Ovary (tissue), 9 donors: ENCODE measurements around the gene AKAP3. TPM values are rescaled to one million over a fixed set of nuclear protein-coding genes. Genes with fewer than 3 reads are reported as not detected.

Experiments
- DNase-seq, 5 donors: peaks; one replicate each; pipeline ENCODE4 v3.0.0-alpha.2; 2019 to 2020
- H3K27ac ChIP-seq, 2 donors: fragments of 200-600 bp; one replicate each; pipeline versions ENCODE4 v1.5.1 to v1.8.0; 2019 to 2022
- H3K27me3 ChIP-seq: fragments of 200-600 bp; one replicate; pipeline ENCODE4 v1.8.0; 2022
- H3K36me3 ChIP-seq: fragments of 200-600 bp; sonication (generic); one replicate; pipeline ENCODE4 v1.5.1; 2019
- H3K4me1 ChIP-seq: one replicate; pipeline ENCODE4 v1.8.1; 2013; ENCODE audit warnings: mild to moderate bottlenecking, moderate library complexity; ENCODE audit not compliant: insufficient read depth
- H3K4me3 ChIP-seq: fragments of 200-600 bp; sonication (generic); one replicate; pipeline ENCODE4 v1.5.1; 2017
- H3K9me3 ChIP-seq, 2 donors: fragments of 200-600 bp in 1 of 2; sonication (generic) in 1 of 2; one replicate each; pipeline versions ENCODE4 v1.5.1 to v1.8.1; 2013 to 2019; ENCODE audit warnings: mild to moderate bottlenecking in 1 of 2, moderate library complexity in 1 of 2
- CTCF ChIP-seq, 3 donors: fragments of 450-650 bp in 2 of 3; fragments of 200-600 bp in 1 of 3; IDR thresholded peaks; one replicate each; pipeline versions ENCODE4 v1.5.1 to v1.8.0; 2016 to 2022; ENCODE audit warnings: antibody characterized with exemption in 3 of 3, mild to moderate bottlenecking in 1 of 3
- EP300 ChIP-seq: sonication (generic); formaldehyde crosslinking; IDR thresholded peaks from one replicate; pipeline ENCODE4 v1.6.1; 2017; ENCODE audit warnings: antibody characterized with exemption
- POLR2A ChIP-seq: fragments of 450-650 bp; IDR thresholded peaks from one replicate; pipeline ENCODE4 v1.6.1; 2017; ENCODE audit warnings: antibody characterized with exemption, mild to moderate bottlenecking, moderate library complexity
- WGBS, 3 donors: extraction: QIAGEN DNeasy Blood & Tissue Kit in 1 of 3; methylation state at CpG; one replicate each; pipeline versions ENCODE4 v1.1.5 to v1.1.7; 2013 to 2017; 5-methylcytosine and 5-hydroxymethylcytosine counted together
- intact Hi-C, 4 donors: fragments of 100-400 bp; cut with DNase I; formaldehyde crosslinking; loops; one replicate each; pipeline versions ENCODE4 v1.11.0 to v1.15.1; 2022 to 2023
- polyA plus RNA-seq, 2 donors: library from polyadenylated mRNA; stranded (reverse); fragments of 200-250 nt in 1 of 2; fragments of 350-450 nt in 1 of 2; fragmentation: Illumina TruSeq in 1 of 2; extraction: RNeasy Lipid Tissue Mini Kit (QIAGEN cat#74804) in 1 of 2; gene quantifications; one replicate each; pipeline ENCODE4 v1.2.3, GENCODE V29; 2013 to 2014
- total RNA-seq, 7 donors: library from RNA; depleted of rRNA in 2 of 7; stranded (reverse); fragments of >200 nt in 2 of 7; fragmentation: NEBNext Ultra II Directional in 3 of 7; extraction: Animal tissue kit (Norgen Biotek cat#: 25700) in 3 of 7; gene quantifications; one replicate each; pipeline versions ENCODE4 v1.1.0 to v1.2.4, GENCODE V29; 2016 to 2023
- donor health status: DM: no; HTN: no; CAD: no; lungs with moderate emphysema.
- donor health status: DM: no; HTN: no; CAD: no.
- donor health status: Bipolar disorder and iron deficiency.
- donor health status: DM: yes; HTN: yes; CAD: no.
- donor health status: DM: no; HTN: no; CAD: no.
- donor health status: DM: yes; HTN: yes; CAD: no.

AKAP3 gene
- total and polyA plus RNA-seq, 9 donors = 0.24 to 2.7 (median 1.6) TPM

DNA sequence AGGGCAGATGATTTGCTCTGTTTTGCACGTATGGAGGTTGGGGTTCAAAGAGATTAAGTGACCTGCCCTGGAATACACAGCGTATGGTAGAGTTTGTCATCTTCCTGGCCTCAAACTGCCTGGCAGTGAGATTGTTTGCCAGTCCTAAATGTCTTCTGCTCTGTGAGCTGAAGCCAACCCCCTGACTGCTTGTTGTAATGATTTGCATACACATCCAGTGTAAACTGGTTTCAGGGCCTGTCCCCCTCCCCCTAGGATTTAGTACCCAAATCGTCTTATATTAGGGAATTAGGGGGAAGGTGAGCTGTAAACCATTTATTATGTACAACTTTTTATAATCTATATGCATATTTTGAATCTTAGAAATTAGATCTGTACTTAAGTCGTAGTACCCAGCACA lies 38.4 kb downstream of the AKAP3 start:
- Histone ChIP-seq H3K9me3 (no peaks in the 10 kb centered on the region), H3K4me1 (no peaks in the 10 kb centered on the region), H3K36me3 (no peaks in the 10 kb centered on the region), H3K27me3 (no peaks in the 10 kb centered on the region), H3K27ac (no peak overlapping the region), H3K4me3 (no peak overlapping the region)
- intact Hi-C loops = no loop called here
- WGBS, 3 donors = 68 to 84% (median 81%) methylated on average over 4 of the region's 4 CpGs
- DNase-seq = no peak
- no peak for TF ChIP-seq POLR2A
- TF ChIP-seq CTCF (IDR thresholded peaks at IDR 0.05) = no peak
- no peak for TF ChIP-seq EP300

DNA sequence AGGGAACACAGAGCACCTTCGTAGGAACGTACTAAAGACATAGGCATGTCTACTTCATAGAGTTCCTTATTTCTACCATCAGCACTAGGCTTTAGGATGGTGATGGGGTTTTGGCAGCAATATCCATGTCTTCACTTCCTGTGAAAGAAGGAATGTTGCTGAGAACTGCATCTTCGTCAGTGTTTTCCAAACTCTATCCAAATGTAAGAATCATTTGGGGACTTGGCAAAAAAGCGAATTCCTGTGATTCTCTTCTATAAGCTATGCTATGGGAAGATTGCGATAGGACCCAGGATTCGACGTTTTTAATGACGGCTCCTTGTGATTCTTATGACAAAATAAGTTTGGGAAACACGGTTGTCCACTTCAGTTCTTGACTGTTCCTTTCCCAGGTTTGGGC lies 39.8 kb downstream of the AKAP3 start:
- Histone ChIP-seq H3K4me1 (no peaks in the 10 kb centered on the region), H3K27ac (no peak overlapping the region), H3K27me3 (no peaks in the 10 kb centered on the region), H3K9me3 (no peaks in the 10 kb centered on the region), H3K36me3 (no peaks in the 10 kb centered on the region), H3K4me3 (no peak overlapping the region)
- TF ChIP-seq EP300 (no peak), CTCF (IDR thresholded peaks at IDR 0.05) (no peak)
- intact Hi-C loops = no loop called here
- WGBS, 3 donors = 88 to 91% (median 90%) methylated on average over 9 of the region's 9 CpGs
- no peak for DNase-seq

- DNase-seq = no peak
- Histone ChIP-seq H3K27ac (no peak overlapping the region), H3K4me1 (no peaks in the 10 kb centered on the region), H3K36me3 (no peaks in the 10 kb centered on the region), H3K4me3 (no peak overlapping the region), H3K27me3 (no peaks in the 10 kb centered on the region), H3K9me3 (no peaks in the 10 kb centered on the region)
- TF ChIP-seq EP300 (no peak), POLR2A (no peak), CTCF (IDR thresholded peaks at IDR 0.05) (no peak)
- intact Hi-C loops = no loop called here
- WGBS, 3 donors = 44 to 45% (median 44%) methylated on average over 3 of the region's 3 CpGs
Observed at GRCh38 chr12:4607056-4607455, 41.8 kb downstream of the AKAP3 start.

DNA sequence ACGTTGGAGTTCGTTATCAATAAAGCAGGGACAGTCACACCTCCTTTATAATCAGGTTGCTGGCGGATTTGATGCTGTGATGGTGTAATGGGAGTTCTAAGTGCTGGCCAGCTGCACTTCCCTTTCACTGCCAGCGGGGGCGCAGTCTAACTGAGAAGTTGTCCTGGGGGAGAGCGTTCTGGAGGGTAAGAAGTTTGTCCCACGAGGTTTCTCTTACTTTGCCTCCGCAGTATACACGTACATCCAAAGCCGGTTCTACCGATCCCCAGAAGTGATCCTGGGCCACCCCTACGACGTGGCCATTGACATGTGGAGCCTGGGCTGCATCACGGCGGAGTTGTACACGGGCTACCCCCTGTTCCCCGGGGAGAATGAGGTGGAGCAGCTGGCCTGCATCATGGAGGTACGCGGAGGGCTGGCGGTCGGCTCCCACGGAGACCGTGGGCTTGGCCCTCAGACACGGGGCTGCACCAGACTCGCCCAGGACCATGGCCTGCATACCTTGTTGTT lies 44.1 kb downstream of the AKAP3 start:
- TF ChIP-seq EP300 (no peak), CTCF (IDR thresholded peaks at IDR 0.05) (peak; percentile 80 to 88 (median 88)), POLR2A (no peak)
- no peaks in the 10 kb centered on the region for H3K27me3 ChIP-seq
- no peaks in the 10 kb centered on the region for H3K4me1 ChIP-seq
- DNase-seq = peak; percentile 70 to 82 (median 76)
- no peaks in the 10 kb centered on the region for H3K36me3 ChIP-seq
- 0% methylated on average over 25 of the region's 25 CpGs for WGBS, 3 donors
- H3K27ac ChIP-seq = peak overlapping the region; percentile 34 to 52
- no peaks in the 10 kb centered on the region for H3K9me3 ChIP-seq
- peak overlapping the region; percentile 70 for H3K4me3 ChIP-seq
- intact Hi-C loops = no loop called here
